HG03060 (cell line): ENCODE measurements around the gene LSR.
"Not testable (repeated sequence)": the region's sequence is repeated elsewhere in the genome, so short reads cannot be mapped to it uniquely, and the experiment has no call there.

ENCODE experiments used
- ATAC-seq: cut with Tn5 transposase; IDR thresholded peaks from one replicate; pipeline ENCODE4 v1.9.1; 2021; ENCODE audit warnings: low read depth, moderate number of reproducible peaks; ENCODE audit not compliant: unreplicated experiment

Gene LSR

GRCh38 chr19:35279985-35280821 is 31.4 kb downstream of the LSR start:
- no peak for ATAC-seq

- ATAC-seq = no peak
Observed at GRCh38 chr19:35281303-35281702, 32.5 kb downstream of the LSR start.

GRCh38 chr19:35284153-35285094 is 35.6 kb downstream of the LSR start:
- ATAC-seq = no peak

DNA sequence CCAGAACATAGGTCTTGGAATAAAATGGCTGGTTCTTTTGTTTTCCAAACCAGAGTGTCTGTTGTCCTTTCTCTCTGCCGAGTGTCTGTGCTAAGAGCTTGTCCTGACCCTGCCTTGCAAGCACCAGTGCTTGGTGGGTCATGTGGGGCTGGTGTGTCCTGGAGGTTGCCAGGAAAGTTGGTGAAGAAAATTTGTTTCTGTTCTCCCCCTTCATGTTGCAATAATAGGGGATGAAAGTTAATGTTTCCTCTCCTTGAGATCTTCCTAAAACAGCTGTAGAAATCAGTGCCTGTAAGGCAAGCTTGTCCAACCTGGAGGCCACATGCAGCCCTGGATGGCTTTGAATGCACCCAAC is 36.3 kb downstream of the LSR start:
- ATAC-seq = no peak

DNA sequence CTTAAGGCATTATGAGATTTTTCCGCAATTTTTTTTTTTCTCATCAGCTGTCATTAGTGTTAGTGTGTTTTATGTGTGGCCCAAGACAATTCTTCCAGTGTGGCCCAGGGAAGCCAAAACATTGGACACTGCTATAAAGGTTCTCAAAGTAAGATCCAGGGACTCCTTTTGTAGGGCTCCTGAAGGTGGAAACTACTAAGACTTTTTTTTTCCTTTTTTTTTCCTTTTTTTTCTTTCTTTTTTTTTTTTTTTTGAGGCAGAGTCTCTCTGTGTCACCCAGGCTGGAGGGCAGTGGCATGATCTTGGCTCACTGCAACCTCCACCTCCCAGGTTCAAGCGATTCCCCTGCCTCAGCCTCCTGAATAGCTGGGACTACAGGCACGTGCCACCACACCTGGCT is 36.7 kb downstream of the LSR start:
- not testable (repeated sequence) for ATAC-seq

- not testable (repeated sequence) for ATAC-seq
Observed at GRCh38 chr19:35286101-35286500, 37.3 kb downstream of the LSR start.

DNA sequence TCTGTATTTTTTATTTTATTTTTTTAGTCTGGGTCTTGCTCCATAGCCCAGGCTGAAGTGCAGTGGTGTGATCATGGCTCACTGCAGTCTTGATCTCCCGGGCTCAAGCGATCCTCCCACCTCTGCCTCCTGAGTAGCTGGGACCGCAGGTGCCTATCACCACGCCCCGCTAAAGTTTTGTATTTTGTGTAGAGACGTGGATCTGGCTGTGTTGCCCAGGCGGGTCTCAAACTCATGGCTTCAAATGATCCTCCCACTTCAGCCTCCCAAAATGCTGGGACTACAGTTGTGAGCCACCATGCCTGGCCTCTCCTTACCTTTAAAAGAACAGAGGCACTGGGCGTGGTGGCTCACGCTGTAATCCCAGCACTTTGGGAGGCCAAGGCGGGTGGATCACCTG is 38.9 kb downstream of the LSR start:
- no peak for ATAC-seq

GRCh38 chr19:35288331-35288730 is 39.5 kb downstream of the LSR start:
- no peak for ATAC-seq

- no peak for ATAC-seq
Observed at GRCh38 chr19:35288906-35289305, 40.1 kb downstream of the LSR start.

DNA sequence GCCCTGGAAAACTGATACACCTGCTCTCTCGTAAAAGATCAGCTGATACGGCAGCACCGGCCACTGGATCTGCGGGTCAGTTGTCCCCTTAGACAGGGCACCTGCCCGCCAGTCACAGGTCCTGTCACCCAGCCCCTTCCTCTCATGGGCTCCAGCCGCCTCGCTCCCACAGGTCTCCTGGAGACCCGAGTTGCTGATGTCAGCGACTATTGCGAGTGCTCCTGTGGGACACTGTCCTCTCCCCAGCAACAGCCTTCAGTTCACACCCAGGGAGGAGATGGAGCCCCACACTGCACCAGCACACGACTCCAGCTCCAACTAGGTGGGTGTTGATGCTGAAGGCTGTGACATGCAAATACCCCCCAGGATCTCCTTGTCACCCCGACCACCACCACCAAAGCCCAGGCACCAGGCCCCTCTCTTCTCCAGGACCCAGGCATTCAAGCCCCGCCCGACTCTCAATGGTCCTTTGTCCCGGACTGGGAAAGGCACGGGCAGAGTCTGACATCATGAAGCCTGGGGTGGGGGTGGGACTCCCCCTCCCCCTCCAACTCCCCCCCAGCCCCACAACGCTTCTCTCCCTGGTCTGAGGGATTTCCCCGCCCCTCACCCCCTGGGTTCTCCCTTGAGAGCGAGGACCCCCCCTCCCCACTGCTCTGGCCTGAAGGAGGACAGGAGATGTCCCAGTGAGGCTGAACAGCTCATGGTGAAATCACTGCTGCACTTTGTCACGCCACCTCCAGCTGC is 41.8 kb downstream of the LSR start:
- ATAC-seq = no peak

GRCh38 chr19:35291259-35291658 is 42.5 kb downstream of the LSR start:
- ATAC-seq = no peak

DNA sequence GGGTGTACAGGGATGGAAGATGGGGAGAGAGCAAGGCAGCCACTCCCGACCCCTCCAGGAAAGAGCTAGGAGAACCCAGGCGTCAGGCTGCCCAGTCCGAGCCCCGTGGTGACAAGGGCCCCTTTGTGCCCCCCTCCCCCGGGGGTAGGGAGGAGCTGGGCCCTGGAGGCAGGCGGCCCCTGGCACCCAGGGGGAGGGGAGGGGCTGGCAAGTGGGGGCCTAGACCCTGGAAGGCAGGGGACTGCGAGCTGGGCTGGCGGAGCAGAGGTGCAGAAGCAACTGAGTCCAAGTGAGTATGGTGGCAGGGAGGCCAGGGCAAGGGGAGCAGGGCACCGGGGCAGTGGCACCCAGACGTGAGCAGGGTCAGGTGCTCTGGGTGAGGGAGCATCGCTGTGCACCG is 43.1 kb downstream of the LSR start, which contains the start of gene MAG:
Gene MAG (plus strand): TSS at position 246 of the 400 bp plus-strand sequence. CDS start 3,248 bp downstream, outside the sequence.
- no peak for ATAC-seq

DNA sequence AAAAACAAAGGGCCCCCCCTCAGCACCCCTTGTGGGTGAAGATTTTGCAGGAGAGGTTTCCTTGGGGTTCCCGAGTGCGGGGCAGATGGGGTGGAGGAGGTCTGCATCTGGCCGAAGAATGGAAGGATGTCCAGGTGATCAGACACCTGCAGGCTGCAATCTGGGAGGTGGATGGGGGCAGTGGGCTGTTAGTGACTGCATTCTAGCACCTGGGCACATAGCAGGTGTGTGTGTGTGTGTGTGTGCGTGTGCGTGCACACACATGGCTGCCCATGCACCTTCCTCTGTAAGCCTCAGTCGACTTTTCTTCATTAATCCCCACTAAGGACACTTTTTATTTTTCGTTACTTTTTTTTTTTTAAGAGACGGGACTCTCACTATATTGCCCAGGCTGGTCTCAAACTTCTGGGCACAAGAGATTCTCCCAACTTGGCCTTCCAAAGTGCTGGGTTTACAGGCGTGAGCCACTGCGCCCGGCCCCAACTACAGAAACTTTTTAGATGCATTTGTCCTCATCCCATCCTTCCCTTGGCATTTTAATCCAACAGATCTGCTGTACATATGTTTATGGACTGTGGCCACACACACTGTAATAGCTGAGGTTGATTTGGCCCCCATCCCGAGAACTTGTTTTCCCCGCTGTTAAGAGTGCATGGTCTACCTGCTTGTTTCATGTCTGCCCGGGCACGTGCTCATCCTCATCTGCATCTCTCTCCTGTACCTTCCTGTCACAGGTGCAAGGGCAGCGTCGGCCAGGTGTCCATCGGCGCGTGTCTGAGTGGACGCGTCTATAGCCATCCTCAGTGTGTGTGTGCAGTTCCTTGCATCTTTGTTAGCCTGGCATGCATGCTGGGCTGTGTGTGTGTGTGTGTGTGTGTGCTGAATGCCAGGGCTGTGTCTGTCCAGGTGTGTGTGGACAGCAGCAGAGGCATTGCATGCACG is 43.9 kb downstream of the LSR start:
- no peak for ATAC-seq

GRCh38 chr19:35293363-35293739 is 44.5 kb downstream of the LSR start:
- no peak for ATAC-seq

DNA sequence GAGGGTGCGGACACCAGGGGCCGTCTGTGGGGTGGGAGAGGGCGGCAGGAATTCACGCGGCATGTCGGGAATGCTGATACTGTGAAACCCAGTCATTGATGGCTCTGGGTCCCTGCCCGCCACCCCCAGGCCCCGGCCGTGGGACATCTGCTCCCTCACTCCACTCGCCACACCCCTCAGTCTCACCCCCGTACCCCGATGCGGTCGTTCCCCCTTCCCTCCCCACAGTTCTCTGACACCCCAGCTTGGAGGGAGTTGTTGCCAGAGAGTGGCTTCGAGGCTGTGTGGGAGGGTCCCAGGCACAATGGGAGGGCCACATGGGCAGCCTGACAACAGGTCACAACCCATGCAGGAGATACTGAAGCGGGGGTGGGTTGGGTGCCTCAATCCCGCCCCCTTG is 45.0 kb downstream of the LSR start:
- ATAC-seq = no peak

- no peak for ATAC-seq
Observed at GRCh38 chr19:35294328-35294727, 45.5 kb downstream of the LSR start.

DNA sequence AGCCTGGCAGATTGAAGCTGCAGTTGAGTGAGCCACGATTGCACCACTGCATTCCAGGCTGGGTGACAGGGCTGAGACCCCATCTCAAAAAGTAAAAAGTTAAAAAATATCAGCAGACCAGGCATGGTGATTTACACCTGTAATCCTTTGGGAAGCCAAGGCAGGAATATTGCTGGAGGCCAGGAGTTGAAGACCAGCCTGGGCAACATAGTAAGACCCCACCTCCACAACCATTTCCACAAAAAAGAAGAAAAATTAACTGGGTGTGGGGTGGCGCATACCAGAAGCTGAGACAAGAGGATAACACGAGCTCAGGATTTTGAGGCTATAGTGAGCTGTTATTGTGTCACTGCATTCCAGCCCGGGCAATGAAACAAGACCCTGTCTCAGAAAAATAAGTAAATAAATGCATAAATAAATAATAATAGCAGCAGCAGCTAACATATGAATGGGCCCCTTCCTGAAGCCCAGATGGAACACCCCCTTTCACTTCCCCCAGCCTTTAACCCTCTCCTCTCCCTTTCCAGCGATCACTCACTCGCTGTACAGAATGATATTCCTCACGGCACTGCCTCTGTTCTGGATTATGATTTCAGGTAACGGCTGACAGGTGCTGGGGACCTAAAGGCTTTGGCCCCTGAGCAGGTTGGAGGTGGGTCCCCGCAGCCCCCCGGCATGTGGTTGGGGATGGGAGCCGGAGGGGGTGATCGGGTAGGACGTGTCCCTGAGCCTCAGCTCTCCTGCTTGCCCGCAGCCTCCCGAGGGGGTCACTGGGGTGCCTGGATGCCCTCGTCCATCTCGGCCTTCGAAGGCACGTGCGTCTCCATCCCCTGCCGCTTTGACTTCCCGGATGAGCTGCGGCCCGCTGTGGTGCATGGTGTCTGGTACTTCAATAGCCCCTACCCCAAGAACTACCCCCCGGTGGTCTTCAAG is 46.3 kb downstream of the LSR start:
- no peak for ATAC-seq

DNA sequence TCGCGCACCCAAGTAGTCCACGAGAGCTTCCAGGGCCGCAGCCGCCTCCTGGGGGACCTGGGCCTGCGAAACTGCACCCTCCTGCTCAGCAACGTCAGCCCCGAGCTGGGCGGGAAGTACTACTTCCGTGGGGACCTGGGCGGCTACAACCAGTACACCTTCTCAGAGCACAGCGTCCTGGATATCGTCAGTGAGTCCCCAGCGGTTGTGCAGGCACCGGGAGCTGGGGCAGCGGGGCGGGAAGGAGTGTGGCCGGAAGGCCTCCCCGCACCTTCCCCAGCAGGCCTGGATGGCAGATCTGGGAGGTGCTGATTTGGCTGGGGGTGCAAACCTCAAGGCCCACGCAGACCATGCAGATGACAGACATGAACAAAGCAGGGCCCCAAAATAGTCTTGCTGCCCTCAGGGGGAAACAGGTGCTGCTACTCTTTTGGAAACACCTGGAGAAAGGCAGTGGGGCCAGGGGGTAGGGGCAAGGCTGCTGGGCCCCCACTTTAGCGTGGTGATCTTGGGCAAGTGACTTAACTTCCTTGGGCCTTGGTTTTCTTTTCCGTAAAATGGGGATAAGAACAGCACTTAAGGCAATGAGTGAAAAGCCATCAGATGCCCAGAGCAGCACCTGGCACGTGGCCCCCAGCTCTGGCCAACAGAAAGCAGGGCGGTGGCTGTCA is 47.1 kb downstream of the LSR start:
- ATAC-seq = no peak
